SW480 (cell line): ENCODE results near the gene SDHAF1.
"Not testable (repeated sequence)": the region's sequence is repeated elsewhere in the genome, so short reads cannot be mapped to it uniquely, and the experiment has no call there.

Experiments
- DNase-seq: peaks from one replicate; pipeline ENCODE4 v3.0.0-alpha.2; 2016; ENCODE audit warnings: low spot score

The SDHAF1 gene

GRCh38 chr19:36014012-36014924, 19.3 kb downstream of the SDHAF1 start, which contains the start of gene ALKBH6:
Gene ALKBH6, minus strand, starts transcription at chr19:36014213. Its CDS starts 816 bp downstream, at chr19:36013397.
- DNase-seq, result peak; percentile 100

GRCh38 chr19:36019061-36019670, 24.2 kb downstream of the SDHAF1 start:
- no peak for DNase-seq

GRCh38 chr19:36023432-36023831, 28.4 kb downstream of the SDHAF1 start:
- no peak for DNase-seq

GRCh38 chr19:36025541-36025940, 30.6 kb downstream of the SDHAF1 start:
- no peak for DNase-seq

- DNase-seq, result no peak
Observed at GRCh38 chr19:36026091-36026876, 31.3 kb downstream of the SDHAF1 start.

- DNase-seq, result no peak
Observed at GRCh38 chr19:36027696-36028095, 32.7 kb downstream of the SDHAF1 start.

GRCh38 chr19:36028313-36029041, 33.5 kb downstream of the SDHAF1 start:
- DNase-seq, result no peak

GRCh38 chr19:36030264-36031148, 35.5 kb downstream of the SDHAF1 start:
- no peak for DNase-seq

- no peak for DNase-seq
Observed at GRCh38 chr19:36031308-36031707, 36.3 kb downstream of the SDHAF1 start.

- no peak for DNase-seq
Observed at GRCh38 chr19:36032251-36033104, 37.5 kb downstream of the SDHAF1 start, which contains the start of gene CLIP3. Gene CLIP3, minus strand, starts transcription at chr19:36032873. Its CDS starts 516 bp downstream, at chr19:36032357.

GRCh38 chr19:36040495-36040894, 45.5 kb downstream of the SDHAF1 start:
- DNase-seq, result no peak

GRCh38 chr19:36041092-36041491, 46.1 kb downstream of the SDHAF1 start:
- DNase-seq, result not testable (repeated sequence)

GRCh38 chr19:36041831-36042230, 46.8 kb downstream of the SDHAF1 start:
- DNase-seq, result peak; percentile 22

GRCh38 chr19:36043952-36044351, 49.0 kb downstream of the SDHAF1 start:
- no peak for DNase-seq
